Hypothalamus (tissue), 51 donors: ENCODE measurements around the gene WDR87.
A peak's percentile ranks its signal among the peaks of the same experiment; 100 is the strongest.
"Not testable (repeated sequence)": the region's sequence is repeated elsewhere in the genome, so short reads cannot be mapped to it uniquely, and the experiment has no call there.

ENCODE experiments used
- DNase-seq, 51 donors: peaks; one replicate each; lab custom pipeline; 2025; lab: John Stamatoyannopoulos, UW

WDR87 gene

DNA sequence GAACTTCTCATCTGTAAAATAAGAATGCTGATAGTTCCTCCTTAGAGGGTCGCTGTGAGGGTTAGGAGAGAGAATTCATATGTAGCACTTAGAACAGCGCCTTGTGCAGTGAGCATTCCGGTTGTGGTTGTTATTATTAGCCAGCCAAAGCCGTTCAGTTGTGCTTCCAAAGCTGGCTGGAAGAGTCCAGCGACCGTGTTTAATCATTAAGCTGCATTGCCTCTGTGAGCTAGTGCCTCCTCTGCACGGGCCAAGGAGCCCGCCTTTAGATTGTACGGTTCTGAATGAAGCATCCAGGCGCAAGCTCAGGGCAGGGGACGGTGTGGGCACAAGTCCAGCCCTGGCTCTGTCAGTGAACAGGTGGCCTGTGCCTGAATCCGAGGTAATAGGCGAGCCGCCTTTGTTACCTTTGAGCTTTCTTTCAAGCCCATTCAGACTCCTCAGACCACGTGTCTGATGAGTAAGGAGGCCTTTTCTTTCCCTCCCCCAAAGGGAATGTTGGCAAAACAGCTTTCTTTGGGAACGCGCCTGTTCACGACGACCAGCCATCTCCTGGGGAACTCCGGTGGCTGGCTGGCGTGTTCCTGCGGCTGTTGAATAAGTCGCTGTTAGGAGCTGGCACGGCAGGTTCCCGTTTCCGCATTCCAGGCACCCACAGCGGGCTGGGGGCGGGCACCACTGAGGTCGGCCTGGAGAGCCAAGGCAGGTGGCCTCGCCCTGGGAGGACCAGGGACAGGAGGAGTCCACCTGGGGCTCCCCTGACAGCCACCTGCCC lies 25.7 kb upstream of the WDR87 start:
- peak in 33 of 51 donors; percentile 8 to 74 (median 43) for DNase-seq

- DNase-seq: no peak
These were observed 24.0 kb upstream of the WDR87 start for GRCh38 chr19:37930416-37930815.

GRCh38 chr19:37929355-37929923 lies 23.0 kb upstream of the WDR87 start:
- DNase-seq: no peak

DNA sequence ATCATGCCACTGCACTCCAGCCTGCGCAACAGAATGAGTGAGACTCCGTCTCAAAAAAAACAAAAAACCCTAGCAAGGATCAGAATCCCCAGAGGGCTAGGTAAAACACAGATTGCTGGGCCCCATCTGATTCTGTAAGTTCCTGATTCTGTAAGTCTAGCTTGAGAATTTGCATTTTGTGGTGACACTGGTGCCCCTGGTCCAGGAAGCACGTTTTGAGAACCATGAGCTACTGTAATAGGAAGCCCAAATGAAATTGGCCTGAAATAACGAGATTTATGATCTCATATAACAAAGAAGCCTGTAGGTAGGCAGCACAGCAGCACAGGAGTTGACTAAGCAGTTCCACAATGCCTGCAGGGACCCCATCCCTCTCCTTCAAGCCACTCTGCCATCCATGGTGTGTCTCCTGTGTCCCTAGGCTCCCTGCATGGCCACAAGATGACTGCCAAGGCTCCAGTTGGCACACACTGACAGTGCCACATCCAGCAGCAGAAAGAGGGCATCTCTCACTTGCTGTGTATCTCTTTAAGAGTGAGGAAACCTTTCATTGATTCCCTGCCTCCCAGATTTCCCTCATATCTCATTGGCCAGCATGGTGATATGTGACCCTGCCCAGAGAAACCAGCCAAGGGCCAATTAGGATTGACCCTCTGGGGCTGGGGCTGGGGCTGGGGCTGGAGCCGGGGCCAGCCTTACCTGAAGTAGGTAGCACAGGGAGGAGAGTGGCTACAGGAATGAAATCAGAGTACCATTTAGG lies 22.3 kb upstream of the WDR87 start:
- DNase-seq: peak in 1 of 51 donors; percentile 5

- no peak for DNase-seq
These were observed 20.3 kb upstream of the WDR87 start for GRCh38 chr19:37926711-37927110.

DNA sequence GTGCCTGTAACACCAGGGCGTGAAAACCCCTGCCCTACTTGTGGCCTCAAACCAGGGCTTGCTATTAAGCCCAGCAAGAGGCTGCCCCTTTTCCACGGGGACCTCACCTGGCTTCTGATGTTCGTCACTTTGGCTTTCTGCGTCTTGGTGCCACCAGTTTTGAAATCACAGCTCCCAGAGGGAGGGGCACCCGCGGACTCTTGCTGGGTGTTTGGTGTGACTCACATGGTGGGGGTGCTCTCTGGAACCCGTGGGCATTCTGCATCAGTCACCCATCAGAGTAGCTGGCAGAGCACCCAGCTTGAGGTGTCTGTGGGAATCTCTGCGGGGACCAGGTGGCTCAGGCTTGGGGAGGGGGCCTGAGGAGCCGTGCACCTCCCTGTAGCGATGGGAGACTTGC lies 19.9 kb upstream of the WDR87 start:
- DNase-seq: peak in 1 of 51 donors; percentile 29

DNA sequence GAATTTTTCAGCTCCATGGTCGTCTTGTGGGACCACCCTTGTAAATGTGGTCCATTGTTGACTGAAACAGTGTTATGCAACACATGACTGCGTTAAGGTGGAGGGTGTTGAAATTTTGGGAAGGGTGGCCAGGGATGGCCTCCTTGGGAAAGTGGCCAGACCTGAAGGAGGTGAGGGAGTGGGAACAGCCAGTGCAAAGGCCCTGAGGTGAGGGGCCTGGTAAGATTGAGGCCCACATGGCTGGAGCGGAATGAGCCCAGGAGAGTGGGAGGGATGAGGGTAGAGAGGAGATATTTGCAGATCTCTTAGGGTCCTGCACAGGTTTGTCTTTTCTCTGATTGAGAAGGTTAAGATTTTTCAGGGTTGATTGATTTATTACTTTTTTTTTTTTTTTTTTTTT lies 18.8 kb upstream of the WDR87 start:
- DNase-seq: no peak

GRCh38 chr19:37924573-37924972 lies 18.2 kb upstream of the WDR87 start:
- DNase-seq: not testable (repeated sequence)

- peak in 8 of 51 donors; percentile 2 to 9 (median 4) for DNase-seq
These were observed 14.4 kb upstream of the WDR87 start for GRCh38 chr19:37920591-37921450.

- DNase-seq: no peak
These were observed 8.5 kb upstream of the WDR87 start for GRCh38 chr19:37914908-37915307.

GRCh38 chr19:37909661-37910199 lies 3.3 kb upstream of the WDR87 start:
- DNase-seq: no peak

DNA sequence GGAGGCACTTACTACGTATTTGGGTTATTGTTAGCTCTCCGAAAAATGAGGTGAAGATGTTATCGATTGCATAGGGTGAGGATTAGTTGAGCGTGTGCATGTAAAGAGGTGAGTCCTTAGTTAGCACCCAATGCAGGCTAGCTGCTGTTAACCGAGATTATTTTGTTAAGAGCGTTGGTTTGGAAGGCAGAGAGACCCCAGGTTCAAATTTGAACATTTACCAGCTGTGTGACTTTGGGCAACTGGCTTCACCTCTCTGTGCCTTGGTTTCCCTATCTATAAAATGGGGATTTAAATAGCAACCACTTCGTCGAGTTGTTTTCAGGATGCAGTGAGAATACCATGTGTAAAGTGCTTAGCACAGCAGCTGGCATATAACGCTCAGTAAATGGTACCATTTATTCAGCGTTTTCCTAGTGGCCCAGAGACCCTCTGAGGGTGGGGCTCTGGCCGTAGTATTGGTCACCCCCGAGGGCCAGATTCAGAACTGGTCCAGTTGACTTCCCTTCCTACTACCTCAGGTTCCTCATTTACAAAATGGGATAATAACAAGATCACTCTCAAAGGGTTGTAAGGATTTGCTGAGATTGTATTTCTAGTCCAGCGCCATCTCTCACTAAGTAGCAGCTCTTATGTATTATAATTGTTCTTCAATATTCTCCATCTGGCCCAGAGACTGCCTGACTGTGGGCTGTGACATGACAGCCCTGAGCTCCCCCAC lies 1.5 kb upstream of the WDR87 start:
- no peak for DNase-seq

DNA sequence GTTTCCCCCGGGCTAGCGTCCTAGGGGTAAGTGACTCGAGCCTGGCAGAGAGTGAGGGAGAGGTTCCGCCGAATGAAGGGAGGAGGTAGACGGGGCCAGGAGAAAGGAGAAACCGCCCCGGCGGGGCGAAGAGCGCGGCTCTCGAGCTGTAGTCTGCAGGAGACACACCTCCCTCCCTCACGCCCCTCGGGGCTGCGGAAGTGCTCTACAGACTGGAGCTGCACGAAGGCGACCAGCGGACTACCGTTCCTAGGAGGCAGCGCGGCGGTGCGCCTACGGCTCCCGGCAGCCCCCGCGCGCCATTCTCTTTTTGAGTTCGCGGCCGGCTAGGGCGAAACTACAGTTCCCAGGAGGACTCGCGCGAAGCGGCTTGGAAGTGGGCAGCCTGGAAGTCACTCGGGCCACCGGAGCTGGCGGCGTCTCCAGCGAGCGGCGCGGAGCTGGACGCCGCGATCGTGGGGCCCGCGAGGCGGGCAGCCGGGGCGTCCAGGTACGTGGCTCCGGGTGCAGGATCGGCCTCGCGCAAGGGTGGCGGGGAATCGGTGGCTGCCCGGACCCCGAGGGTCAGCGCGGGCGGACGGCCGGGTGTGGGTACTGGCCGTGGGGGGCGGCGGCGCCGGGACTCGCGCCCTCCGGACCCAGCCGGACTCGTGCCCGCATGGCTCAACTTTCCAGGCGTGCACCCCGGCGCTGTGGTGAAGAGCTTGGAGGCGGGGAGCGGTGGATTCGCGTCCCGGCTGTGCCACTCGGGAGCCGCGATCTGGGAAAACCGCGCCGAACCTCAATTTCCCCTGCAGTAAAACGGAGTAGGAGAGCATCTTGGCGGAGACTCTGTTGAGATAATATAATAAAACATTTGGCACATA lies 708 bp upstream of the WDR87 start, which contains the start of gene SIPA1L3:
SIPA1L3 (plus strand) TSS at position 340 of the 866 bp plus-strand sequence. CDS start 174,358 bp downstream, outside the sequence.
- DNase-seq: peak; percentile 39 to 98 (median 92)

- no peak for DNase-seq
These were observed 3.3 kb downstream of the WDR87 start for GRCh38 chr19:37903096-37903495.

- peak in 50 of 51 donors; percentile 1 to 87 (median 54) for DNase-seq
These were observed 3.7 kb downstream of the WDR87 start for GRCh38 chr19:37902668-37903067.

GRCh38 chr19:37899966-37900365 lies 6.4 kb downstream of the WDR87 start:
- no peak for DNase-seq

- no peak for DNase-seq
These were observed 6.9 kb downstream of the WDR87 start for GRCh38 chr19:37899453-37899852.

GRCh38 chr19:37896180-37896579 lies 10.2 kb downstream of the WDR87 start:
- DNase-seq: no peak
